ENCODE results near the gene FARP2.

The FARP2 gene

GRCh38 chr2:241364781-241365180 lies 8.7 kb downstream of the FARP2 start:
- Histone ChIP-seq H3K27me3 (ENCODE audit: insufficient read depth, low read length) (no peaks in the 10 kb centered on the region), H3K36me3 (ENCODE audit: insufficient read depth, low read length) (no peaks in the 10 kb centered on the region), H4K20me1 (ENCODE audit: insufficient read depth, low read length) (no peaks in the 10 kb centered on the region), H3K4me3 (ENCODE audit: low read depth, low read length, poor library complexity, severe bottlenecking) (no peak overlapping the region), H3K4me1 (ENCODE audit: insufficient read depth, low read length, severe bottlenecking) (no peaks in the 10 kb centered on the region), H3K27ac (ENCODE audit: low read depth, low read length, poor library complexity, severe bottlenecking) (no peak overlapping the region), H3K9me2 (ENCODE audit: low read depth, low read length) (no peaks in the 10 kb centered on the region), H3F3A (ENCODE audit: insufficient read depth, low read length) (no peaks in the 10 kb centered on the region), H2AFZ (ENCODE audit: low read length) (no peak overlapping the region), H3K9me3 (ENCODE audit: low read length) (no peaks in the 10 kb centered on the region), H3K9ac (ENCODE audit: low read length) (no peak overlapping the region), H3K4me2 (ENCODE audit: low read length) (no peak overlapping the region), H3K79me2 (ENCODE audit: insufficient read depth, low read length) (no peaks in the 10 kb centered on the region)
- no peak for TF ChIP-seq EZH2 (IDR thresholded peaks at IDR 0.05; ENCODE audit: borderline replicate concordance, low read length)

DNA sequence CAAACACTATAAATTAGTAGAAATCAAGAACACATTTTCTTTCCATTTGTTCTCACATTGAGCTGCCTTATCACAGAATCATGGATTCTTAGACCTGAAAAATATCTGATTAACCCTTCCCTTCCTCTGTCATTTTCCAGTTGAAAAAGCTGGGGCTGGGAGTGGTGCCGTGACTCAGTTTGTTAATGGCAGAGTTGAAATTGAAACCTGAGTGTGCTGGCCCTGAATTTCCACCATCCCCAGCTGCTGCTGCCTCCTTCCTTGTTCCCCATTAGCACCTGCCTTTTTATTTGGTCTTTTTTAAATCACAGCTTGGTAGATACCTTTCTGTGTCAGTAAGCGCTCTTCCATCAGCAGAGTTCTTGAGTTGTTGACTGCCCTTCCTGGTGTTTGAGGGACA lies 10.6 kb downstream of the FARP2 start:
- no peaks in the 10 kb centered on the region for H3K36me3 ChIP-seq (ENCODE audit: insufficient read depth, low read length)
- H2AFZ ChIP-seq (ENCODE audit: low read length) = no peak overlapping the region
- H3K9me2 ChIP-seq (ENCODE audit: low read depth, low read length) = no peaks in the 10 kb centered on the region
- no peaks in the 10 kb centered on the region for H3K9me3 ChIP-seq (ENCODE audit: low read length)
- H3K79me2 ChIP-seq (ENCODE audit: insufficient read depth, low read length) = no peaks in the 10 kb centered on the region
- no peak overlapping the region for H3K9ac ChIP-seq (ENCODE audit: low read length)
- no peak overlapping the region for H3K27ac ChIP-seq (ENCODE audit: low read depth, low read length, poor library complexity, severe bottlenecking)
- H3K4me2 ChIP-seq (ENCODE audit: low read length) = no peak overlapping the region
- no peaks in the 10 kb centered on the region for H3K4me1 ChIP-seq (ENCODE audit: insufficient read depth, low read length, severe bottlenecking)
- no peak overlapping the region for H3K4me3 ChIP-seq (ENCODE audit: low read depth, low read length, poor library complexity, severe bottlenecking)
- no peak for TF ChIP-seq EZH2 (IDR thresholded peaks at IDR 0.05; ENCODE audit: borderline replicate concordance, low read length)
- TF ChIP-seq, protein P1, sequence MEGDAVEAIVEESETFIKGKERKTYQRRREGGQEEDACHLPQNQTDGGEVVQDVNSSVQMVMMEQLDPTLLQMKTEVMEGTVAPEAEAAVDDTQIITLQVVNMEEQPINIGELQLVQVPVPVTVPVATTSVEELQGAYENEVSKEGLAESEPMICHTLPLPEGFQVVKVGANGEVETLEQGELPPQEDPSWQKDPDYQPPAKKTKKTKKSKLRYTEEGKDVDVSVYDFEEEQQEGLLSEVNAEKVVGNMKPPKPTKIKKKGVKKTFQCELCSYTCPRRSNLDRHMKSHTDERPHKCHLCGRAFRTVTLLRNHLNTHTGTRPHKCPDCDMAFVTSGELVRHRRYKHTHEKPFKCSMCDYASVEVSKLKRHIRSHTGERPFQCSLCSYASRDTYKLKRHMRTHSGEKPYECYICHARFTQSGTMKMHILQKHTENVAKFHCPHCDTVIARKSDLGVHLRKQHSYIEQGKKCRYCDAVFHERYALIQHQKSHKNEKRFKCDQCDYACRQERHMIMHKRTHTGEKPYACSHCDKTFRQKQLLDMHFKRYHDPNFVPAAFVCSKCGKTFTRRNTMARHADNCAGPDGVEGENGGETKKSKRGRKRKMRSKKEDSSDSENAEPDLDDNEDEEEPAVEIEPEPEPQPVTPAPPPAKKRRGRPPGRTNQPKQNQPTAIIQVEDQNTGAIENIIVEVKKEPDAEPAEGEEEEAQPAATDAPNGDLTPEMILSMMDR (IDR thresholded peaks at IDR 0.05; ENCODE audit: low read length) = no peak
- no peaks in the 10 kb centered on the region for H3K27me3 ChIP-seq (ENCODE audit: insufficient read depth, low read length)
- no peaks in the 10 kb centered on the region for H4K20me1 ChIP-seq (ENCODE audit: insufficient read depth, low read length)
- no peaks in the 10 kb centered on the region for H3F3A ChIP-seq (ENCODE audit: insufficient read depth, low read length)

GRCh38 chr2:241368643-241369042 lies 12.6 kb downstream of the FARP2 start:
- H3K9me2 ChIP-seq (ENCODE audit: low read depth, low read length) = no peaks in the 10 kb centered on the region
- no peaks in the 10 kb centered on the region for H3K36me3 ChIP-seq (ENCODE audit: insufficient read depth, low read length)
- H3K9me3 ChIP-seq (ENCODE audit: low read length) = no peaks in the 10 kb centered on the region
- TF ChIP-seq, protein P1 (IDR thresholded peaks at IDR 0.05; ENCODE audit: low read length) = no peak
- no peak for TF ChIP-seq EZH2 (IDR thresholded peaks at IDR 0.05; ENCODE audit: borderline replicate concordance, low read length)
- H4K20me1 ChIP-seq (ENCODE audit: insufficient read depth, low read length) = no peaks in the 10 kb centered on the region
- no peak overlapping the region for H3K27ac ChIP-seq (ENCODE audit: low read depth, low read length, poor library complexity, severe bottlenecking)
- H3K4me1 ChIP-seq (ENCODE audit: insufficient read depth, low read length, severe bottlenecking) = peaks cover 10% of the 10 kb centered on the region
- H3K4me3 ChIP-seq (ENCODE audit: low read depth, low read length, poor library complexity, severe bottlenecking) = no peak overlapping the region
- H3K4me2 ChIP-seq (ENCODE audit: low read length) = no peak overlapping the region
- no peaks in the 10 kb centered on the region for H3K79me2 ChIP-seq (ENCODE audit: insufficient read depth, low read length)
- H3F3A ChIP-seq (ENCODE audit: insufficient read depth, low read length) = no peaks in the 10 kb centered on the region
- no peak overlapping the region for H2AFZ ChIP-seq (ENCODE audit: low read length)
- H3K27me3 ChIP-seq (ENCODE audit: insufficient read depth, low read length) = no peaks in the 10 kb centered on the region
- H3K9ac ChIP-seq (ENCODE audit: low read length) = no peak overlapping the region

DNA sequence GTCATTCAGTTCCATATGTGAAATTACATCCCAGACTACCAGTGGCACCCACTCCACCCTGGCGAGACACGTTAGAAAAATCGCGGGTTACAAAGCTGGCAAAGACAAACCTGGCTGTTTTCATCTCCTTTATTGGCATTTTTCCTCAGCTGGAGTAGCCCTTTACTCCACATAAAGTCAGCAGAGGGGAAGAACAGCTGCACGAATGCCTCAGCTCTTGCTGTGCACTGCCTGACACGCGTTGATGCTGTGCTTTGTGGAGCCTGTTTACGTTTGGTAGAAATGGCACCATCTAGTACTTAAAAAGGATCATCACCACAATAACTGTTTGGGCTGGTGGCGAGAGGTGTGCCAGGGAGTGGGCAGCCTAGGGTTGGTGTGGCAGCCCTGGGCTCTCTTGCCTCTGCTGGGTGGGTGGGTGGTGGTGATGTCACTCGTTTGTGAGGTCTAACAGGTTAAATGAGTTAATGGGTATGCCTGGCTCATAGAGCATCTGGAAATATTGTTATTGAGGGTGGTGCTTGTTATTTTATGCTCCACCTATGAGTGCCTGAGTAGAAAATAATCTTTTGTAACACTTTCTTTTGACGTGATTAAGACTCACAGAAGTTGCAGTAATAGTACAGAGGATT lies 16.4 kb downstream of the FARP2 start:
- Histone ChIP-seq H3K9me2 (ENCODE audit: low read depth, low read length) (no peaks in the 10 kb centered on the region), H3K9me3 (ENCODE audit: low read length) (no peaks in the 10 kb centered on the region), H3K4me1 (ENCODE audit: insufficient read depth, low read length, severe bottlenecking) (peaks cover 26% of the 10 kb centered on the region), H3K4me2 (ENCODE audit: low read length) (no peak overlapping the region), H3K4me3 (ENCODE audit: low read depth, low read length, poor library complexity, severe bottlenecking) (no peak overlapping the region), H3F3A (ENCODE audit: insufficient read depth, low read length) (no peaks in the 10 kb centered on the region), H3K27me3 (ENCODE audit: insufficient read depth, low read length) (no peaks in the 10 kb centered on the region), H3K27ac (ENCODE audit: low read depth, low read length, poor library complexity, severe bottlenecking) (no peak overlapping the region), H3K36me3 (ENCODE audit: insufficient read depth, low read length) (peaks cover 9% of the 10 kb centered on the region), H3K9ac (ENCODE audit: low read length) (no peak overlapping the region), H2AFZ (ENCODE audit: low read length) (no peak overlapping the region), H4K20me1 (ENCODE audit: insufficient read depth, low read length) (no peaks in the 10 kb centered on the region), H3K79me2 (ENCODE audit: insufficient read depth, low read length) (no peaks in the 10 kb centered on the region)
- TF ChIP-seq EZH2 (IDR thresholded peaks at IDR 0.05; ENCODE audit: borderline replicate concordance, low read length) = no peak
- TF ChIP-seq, protein P1 (IDR thresholded peaks at IDR 0.05; ENCODE audit: low read length) = no peak
